Measurements from ENCODE around the gene CDKAL1.
"Not testable (repeated sequence)": the region's sequence is repeated elsewhere in the genome, so short reads cannot be mapped to it uniquely, and the experiment has no call there.

CDKAL1 gene

GRCh38 chr6:21073318-21073839, 539.1 kb downstream of the CDKAL1 start:
- no peak for DNase-seq (ENCODE audit: low read depth)

GRCh38 chr6:21074484-21074883, 540.2 kb downstream of the CDKAL1 start:
- DNase-seq (ENCODE audit: low read depth) = no peak

DNA sequence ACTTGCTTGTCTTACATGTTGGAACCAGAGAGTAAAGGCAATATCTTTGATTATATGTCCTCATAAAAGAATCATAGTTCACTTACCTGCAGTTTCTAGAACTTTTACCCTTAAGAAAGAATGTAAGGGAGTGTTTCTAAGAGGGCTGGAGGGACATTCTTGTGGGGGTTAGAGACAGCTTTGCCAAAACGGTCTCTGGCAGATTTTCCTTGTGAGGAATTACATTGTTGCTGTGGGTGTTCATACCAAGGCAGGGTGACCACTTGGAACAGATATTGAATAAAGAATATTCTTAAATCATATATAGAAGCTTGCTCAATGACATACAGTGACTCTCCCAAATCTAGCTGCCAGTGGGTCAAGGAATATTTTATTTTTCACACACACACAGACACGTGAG, 541.7 kb downstream of the CDKAL1 start:
- DNase-seq (ENCODE audit: low read depth) = no peak

- no peak for DNase-seq (ENCODE audit: low read depth)
Observed at GRCh38 chr6:21078497-21078896, 544.2 kb downstream of the CDKAL1 start.

DNA sequence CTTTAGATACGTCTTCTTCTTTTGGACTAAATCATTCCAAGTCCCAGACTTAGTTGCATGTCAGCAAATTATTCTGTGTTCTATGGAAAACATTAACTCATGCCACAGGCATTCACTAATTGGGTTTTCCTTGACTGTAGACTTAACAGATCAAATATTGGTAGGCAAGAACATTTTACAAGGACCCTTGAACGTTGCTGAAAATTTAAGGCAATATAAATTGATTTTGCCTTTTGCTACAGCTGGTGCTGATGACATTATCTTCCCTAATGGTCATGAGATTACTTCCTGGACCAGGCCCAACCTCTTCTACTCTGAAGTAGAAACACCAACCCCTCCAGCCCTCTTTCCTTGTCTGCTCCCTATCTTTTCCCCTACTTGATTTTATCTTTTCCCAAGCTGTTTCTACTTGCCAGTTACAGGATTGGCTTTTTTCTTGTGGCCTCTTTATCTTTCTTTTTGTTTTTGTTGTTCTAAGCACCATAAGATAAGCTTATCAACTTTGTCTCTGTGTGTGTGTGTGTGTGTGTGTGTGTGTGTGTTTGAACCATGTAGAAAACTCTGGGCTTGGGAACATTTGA, 545.3 kb downstream of the CDKAL1 start:
- DNase-seq (ENCODE audit: low read depth) = no peak

GRCh38 chr6:21080221-21080620, 546.0 kb downstream of the CDKAL1 start:
- no peak for DNase-seq (ENCODE audit: low read depth)

GRCh38 chr6:21082091-21082490, 547.8 kb downstream of the CDKAL1 start:
- DNase-seq (ENCODE audit: low read depth) = no peak

- no peak for DNase-seq (ENCODE audit: low read depth)
Observed at GRCh38 chr6:21083708-21084107, 549.5 kb downstream of the CDKAL1 start.

- DNase-seq (ENCODE audit: low read depth) = no peak
Observed at GRCh38 chr6:21084656-21085055, 550.4 kb downstream of the CDKAL1 start.

DNA sequence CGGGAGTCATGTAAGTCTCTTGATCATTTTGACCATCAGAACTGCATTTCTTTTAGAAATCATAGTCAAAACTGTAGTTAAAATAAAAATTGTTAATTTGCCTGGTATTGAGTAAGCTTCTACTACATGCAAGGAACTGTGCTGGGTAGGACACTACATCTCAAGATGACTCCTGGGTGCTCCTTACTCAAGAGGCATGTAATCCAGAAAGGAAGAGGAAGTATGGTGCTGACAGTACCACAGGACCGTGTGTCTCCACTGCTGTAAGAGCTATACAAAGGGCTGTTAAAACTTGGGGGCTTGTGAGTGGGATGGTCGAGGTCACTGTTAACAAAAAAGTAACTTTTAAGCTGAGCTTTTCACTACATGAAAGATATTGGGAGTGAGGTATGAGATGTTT, 551.0 kb downstream of the CDKAL1 start:
- no peak for DNase-seq (ENCODE audit: low read depth)

GRCh38 chr6:21085643-21086042, 551.4 kb downstream of the CDKAL1 start:
- DNase-seq (ENCODE audit: low read depth) = no peak

- DNase-seq (ENCODE audit: low read depth) = no peak
Observed at GRCh38 chr6:21087188-21087587, 552.9 kb downstream of the CDKAL1 start.

DNA sequence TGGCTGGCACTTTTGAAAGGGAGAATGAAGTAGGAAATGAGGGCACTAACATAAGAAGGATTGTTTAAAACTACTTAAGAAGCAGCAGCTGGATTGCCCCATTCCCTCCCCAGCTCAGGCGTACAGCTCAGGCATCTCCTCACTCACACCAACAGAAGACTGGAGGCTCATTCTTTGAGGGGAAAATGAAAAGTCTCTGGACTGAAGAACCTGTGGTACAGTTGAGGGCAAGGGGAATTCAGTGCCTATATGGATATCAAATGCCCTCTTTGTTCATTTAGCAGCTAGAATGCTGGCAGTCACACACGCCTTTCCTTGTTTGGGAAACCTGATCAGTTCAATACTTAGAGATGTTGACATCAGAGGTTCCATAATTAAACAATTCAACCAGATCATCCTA, 557.2 kb downstream of the CDKAL1 start:
- DNase-seq (ENCODE audit: low read depth) = no peak

DNA sequence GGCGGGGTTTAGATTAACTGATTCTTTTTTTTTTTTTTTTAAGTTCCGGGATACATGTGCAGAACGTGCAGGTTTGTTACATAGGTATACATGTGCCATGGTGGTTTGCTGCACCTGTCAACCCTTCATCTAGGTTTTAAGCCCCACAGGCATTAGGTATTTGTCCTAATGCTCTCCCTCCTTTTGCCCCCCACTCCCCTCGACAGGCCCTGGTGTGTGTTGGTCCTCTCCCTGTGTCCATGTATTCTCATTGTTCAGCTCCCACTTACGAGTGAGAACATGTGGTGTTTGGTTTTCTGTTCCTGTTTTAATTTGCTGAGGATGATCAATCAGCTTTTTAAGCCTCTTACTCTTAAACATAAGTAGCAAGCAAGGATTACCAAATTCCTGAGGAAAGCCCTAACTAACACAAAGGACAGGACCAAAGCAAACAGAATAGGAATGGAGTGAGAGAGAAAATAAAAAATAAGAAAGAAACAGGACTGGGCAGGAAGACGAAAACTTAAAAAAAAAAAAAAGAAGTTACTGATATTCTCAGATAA, 558.0 kb downstream of the CDKAL1 start:
- not testable (repeated sequence) for DNase-seq (ENCODE audit: low read depth)

DNA sequence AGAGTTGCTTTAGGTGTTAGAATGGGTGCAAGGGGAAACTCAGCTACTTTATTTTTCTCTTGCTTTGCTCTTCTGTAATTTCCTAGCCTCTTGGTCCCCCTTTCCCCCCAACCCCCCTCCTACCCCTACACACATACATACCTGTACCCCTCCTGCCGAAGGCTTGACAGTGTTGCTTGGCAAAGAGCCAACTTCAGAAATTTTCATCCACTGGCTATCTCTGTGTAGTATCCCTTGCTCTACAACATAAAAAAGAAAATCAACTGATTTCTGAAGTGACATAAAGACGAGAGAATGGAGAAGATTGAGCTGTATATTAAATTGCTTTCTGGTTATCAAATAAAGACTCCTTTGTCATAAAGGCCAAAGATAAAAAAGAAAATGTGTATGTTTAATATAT, 561.2 kb downstream of the CDKAL1 start:
- DNase-seq (ENCODE audit: low read depth) = no peak

GRCh38 chr6:21098134-21098533, 563.9 kb downstream of the CDKAL1 start:
- no peak for DNase-seq (ENCODE audit: low read depth)

GRCh38 chr6:21098744-21099143, 564.5 kb downstream of the CDKAL1 start:
- no peak for DNase-seq (ENCODE audit: low read depth)

DNA sequence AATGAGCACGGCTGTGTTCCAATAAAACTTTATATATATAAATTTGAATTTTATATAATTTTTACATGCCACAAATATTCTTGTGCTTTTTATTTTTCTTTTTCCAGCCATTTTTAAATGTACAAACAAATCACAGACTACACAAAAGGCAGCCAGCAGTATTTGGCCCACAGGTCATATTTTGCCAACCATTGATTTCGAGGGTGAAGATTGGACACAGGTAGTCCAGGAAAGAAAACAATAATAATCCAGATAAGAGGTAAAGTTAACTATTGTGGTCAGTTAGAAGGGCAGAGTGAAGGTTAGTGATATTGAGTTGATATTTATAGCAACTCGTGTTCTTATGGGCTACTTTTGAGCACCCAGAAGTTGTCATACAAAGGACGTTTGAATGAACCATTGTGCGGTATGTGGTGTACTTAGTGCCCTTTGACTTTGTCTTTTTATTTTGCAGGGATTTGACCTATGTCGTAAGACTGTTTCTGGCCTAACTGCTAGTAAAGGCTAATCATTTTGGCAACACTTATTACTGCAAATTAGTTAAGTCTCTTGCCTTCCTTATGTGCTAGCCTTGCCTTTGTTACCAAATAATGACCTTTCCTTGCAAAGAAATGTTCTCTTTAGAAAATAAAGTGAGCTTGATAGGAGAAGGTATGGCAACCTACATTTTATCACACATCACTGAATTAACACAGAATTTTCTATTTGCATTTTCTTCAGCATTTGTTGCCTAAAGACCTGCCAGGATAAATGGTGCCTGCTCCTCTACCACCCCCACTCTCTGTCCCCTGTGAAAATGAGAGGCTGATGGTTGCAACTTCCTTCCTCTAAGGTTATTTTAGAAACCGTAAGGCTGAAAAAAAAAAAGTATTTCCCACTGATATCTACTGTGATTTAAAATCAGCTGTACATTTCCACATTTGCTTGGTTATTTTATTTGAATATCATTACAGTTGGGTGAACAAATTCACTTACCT, 565.4 kb downstream of the CDKAL1 start:
- no peak for DNase-seq (ENCODE audit: low read depth)

GRCh38 chr6:21100991-21101390, 566.7 kb downstream of the CDKAL1 start:
- DNase-seq (ENCODE audit: low read depth) = no peak

DNA sequence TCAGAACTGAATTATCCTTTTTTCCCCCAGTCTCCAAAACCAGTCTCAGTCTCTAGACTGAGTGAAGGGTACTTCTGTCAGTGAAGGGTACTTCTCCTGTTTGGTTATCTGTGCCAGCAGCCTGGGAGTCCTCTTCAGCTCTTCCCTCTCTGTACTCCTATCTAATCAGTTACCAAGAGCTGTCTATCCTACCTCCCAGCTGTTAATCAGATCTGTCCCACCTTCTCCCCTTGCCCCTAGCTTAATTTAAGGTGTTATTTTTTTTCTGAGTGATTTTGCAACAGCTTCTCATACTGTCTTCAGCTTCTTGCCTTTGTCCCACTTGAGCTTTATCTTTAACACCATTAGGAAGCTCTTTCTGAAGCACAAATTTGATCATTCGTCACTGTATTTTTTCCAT, 567.4 kb downstream of the CDKAL1 start:
- no peak for DNase-seq (ENCODE audit: low read depth)

GRCh38 chr6:21102201-21102600, 567.9 kb downstream of the CDKAL1 start:
- DNase-seq (ENCODE audit: low read depth) = no peak

DNA sequence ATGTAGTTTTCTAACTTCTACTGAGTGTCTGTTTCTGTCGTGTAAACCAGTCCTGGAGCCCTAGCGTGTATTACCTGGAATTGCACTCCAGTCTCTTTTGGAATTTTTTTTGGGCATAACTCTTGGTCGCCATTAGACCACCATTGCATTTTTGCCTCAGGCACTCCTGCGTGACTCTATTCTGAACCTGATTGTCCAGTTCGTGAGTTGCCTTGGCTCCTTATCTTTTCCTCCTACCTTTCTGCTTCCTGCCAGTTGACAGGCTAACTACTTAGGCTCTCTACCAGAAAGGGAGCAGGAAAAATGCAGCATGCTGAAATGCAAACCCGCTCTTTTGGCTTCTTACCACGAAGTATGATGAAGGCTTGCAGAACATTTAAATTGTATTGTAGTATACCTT, 568.4 kb downstream of the CDKAL1 start:
- DNase-seq (ENCODE audit: low read depth) = no peak

DNA sequence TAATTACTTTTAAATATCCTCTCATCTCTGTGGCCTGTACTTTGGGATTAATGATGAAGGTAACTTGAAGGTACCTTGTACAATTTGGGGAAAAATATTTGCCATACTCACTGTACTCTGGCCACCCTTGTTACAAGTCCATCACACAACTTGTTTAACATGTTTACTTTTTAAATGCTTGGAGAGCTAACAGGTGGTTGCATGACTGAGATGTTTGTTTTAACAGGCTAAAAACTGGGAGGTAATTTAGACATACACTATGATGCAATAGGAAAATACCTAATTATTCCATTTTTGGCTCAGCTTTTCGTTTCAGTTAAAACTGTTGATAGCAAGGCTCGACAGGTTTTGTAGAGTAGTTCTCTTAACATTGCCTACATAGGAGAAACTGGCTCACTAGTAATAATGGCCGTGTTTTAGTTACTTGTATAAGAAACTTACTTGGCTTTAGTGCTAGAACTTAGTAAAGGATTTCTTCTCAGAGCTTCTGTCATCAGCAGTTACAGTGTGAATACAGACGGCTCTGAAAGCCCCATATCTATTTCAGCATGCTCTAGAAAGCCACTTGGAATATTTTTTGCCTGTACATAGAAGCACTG, 569.5 kb downstream of the CDKAL1 start:
- no peak for DNase-seq (ENCODE audit: low read depth)

Data from HS-5 (cell line).